Endothelial cell (in vitro differentiated cells): ENCODE data around the gene PGAM1. TPM values are rescaled to one million over a fixed set of nuclear protein-coding genes. Genes with fewer than 3 reads are reported as not detected.

Experiments used
- DNase-seq: peaks from one replicate; pipeline ENCODE4 v3.0.0; 2021; ENCODE audit warnings: low spot score
- H3K27ac Mint-ChIP-seq: one replicate; pipeline ENCODE4 v1.8.0; 2021; ENCODE audit warnings: mixed read lengths, inconsistent platforms; ENCODE audit not compliant: unreplicated experiment
- H3K27me3 Mint-ChIP-seq: one replicate; pipeline ENCODE4 v1.8.0; 2021; ENCODE audit warnings: mild to moderate bottlenecking, moderate library complexity, mixed read lengths, inconsistent platforms; ENCODE audit not compliant: unreplicated experiment
- H3K36me3 Mint-ChIP-seq: one replicate; pipeline ENCODE4 v1.8.0; 2021; ENCODE audit warnings: mild to moderate bottlenecking, low read depth, mixed read lengths, inconsistent platforms; ENCODE audit not compliant: unreplicated experiment
- H3K4me1 Mint-ChIP-seq: one replicate; pipeline ENCODE4 v1.8.0; 2021; ENCODE audit warnings: mild to moderate bottlenecking, mixed read lengths, inconsistent platforms; ENCODE audit not compliant: unreplicated experiment
- H3K4me3 Mint-ChIP-seq: one replicate; pipeline ENCODE4 v1.8.0; 2021; ENCODE audit warnings: mild to moderate bottlenecking, mixed read lengths, inconsistent platforms; ENCODE audit not compliant: unreplicated experiment
- H3K9me3 Mint-ChIP-seq: one replicate; pipeline ENCODE4 v1.8.0; 2021; ENCODE audit warnings: mixed read lengths, inconsistent platforms; ENCODE audit not compliant: unreplicated experiment
- CTCF ChIP-seq: fragments of 200-600 bp; sonication (generic); IDR thresholded peaks from one replicate; pipeline ENCODE4 v1.5.0; 2021; ENCODE audit warnings: antibody characterized with exemption; ENCODE audit not compliant: unreplicated experiment
- total RNA-seq: library from RNA; stranded (reverse); fragmentation: NEBNext Ultra II Directional; extraction: Animal tissue kit (Norgen Biotek cat#: 25700); gene quantifications from one replicate; pipeline ENCODE4 v1.2.1, GENCODE V29; 2021; ENCODE audit not compliant: unreplicated experiment

Gene PGAM1
- total RNA-seq, 1 donor from 2014 or later, result 291 TPM

GRCh38 chr10:97407211-97407951 lies 18.6 kb upstream of the PGAM1 start:
- DNase-seq, result peak; percentile 68
- peak; percentile 77 for TF ChIP-seq CTCF
- no peaks in the 10 kb centered on the region for H3K9me3 Mint-ChIP-seq

GRCh38 chr10:97407952-97408248 lies 18.1 kb upstream of the PGAM1 start:
- Mint-ChIP-seq H3K4me3 (no peak overlapping the region), H3K27ac (peak overlapping the region; percentile 48)
- TF ChIP-seq CTCF, result no peak

More at GRCh38 chr10:97407211-97407951, 18.6 kb upstream of the PGAM1 start:
- Mint-ChIP-seq H3K36me3 (no peaks in the 10 kb centered on the region), H3K27ac (peak overlapping the region; percentile 48), H3K27me3 (peaks cover 1% of the 10 kb centered on the region), H3K4me3 (peak overlapping the region; percentile 56), H3K4me1 (peaks cover 9% of the 10 kb centered on the region)

DNA sequence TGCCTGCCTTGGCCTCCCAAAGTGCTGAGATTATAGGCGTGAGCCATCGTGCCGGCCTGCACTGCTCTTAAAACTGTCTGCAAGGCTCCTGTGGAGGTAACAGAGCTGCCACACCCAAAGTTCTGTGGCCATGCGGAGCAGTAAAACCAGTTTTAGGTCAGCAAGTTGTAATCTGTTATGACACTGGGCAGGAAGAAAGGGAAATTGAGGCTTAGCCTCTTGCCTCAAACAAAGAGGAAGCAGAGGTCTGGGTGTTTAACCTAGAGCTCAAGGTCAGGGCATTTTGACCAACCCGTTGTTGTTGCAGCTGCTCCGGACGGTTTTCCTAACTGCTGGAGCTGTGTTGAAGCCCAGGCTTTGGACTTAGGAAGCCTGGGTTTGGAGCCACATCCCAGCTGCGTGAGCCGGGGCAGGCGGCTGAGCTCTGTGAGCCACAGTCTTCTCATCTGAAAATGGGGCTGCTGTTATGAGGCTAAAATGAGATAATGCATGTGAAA lies 17.4 kb upstream of the PGAM1 start:
- H3K4me1 Mint-ChIP-seq, result peaks cover 9% of the 10 kb centered on the region
- peaks cover 1% of the 10 kb centered on the region for H3K27me3 Mint-ChIP-seq
- no peaks in the 10 kb centered on the region for H3K36me3 Mint-ChIP-seq
- H3K9me3 Mint-ChIP-seq, result no peaks in the 10 kb centered on the region
- no peak for DNase-seq
- TF ChIP-seq CTCF, result no peak
- no peak overlapping the region for H3K27ac Mint-ChIP-seq
- H3K4me3 Mint-ChIP-seq, result no peak overlapping the region

More at GRCh38 chr10:97407952-97408248, 18.1 kb upstream of the PGAM1 start:
- DNase-seq, result no peak
- Mint-ChIP-seq H3K36me3 (no peaks in the 10 kb centered on the region), H3K9me3 (no peaks in the 10 kb centered on the region), H3K27me3 (peaks cover 1% of the 10 kb centered on the region), H3K4me1 (peaks cover 9% of the 10 kb centered on the region)

- DNase-seq, result no peak
- Mint-ChIP-seq H3K27me3 (peaks cover 1% of the 10 kb centered on the region), H3K9me3 (no peaks in the 10 kb centered on the region), H3K36me3 (no peaks in the 10 kb centered on the region), H3K27ac (no peak overlapping the region), H3K4me3 (no peak overlapping the region), H3K4me1 (peaks cover 8% of the 10 kb centered on the region)
- no peak for TF ChIP-seq CTCF
These were observed 14.6 kb upstream of the PGAM1 start for GRCh38 chr10:97411406-97411805.

DNA sequence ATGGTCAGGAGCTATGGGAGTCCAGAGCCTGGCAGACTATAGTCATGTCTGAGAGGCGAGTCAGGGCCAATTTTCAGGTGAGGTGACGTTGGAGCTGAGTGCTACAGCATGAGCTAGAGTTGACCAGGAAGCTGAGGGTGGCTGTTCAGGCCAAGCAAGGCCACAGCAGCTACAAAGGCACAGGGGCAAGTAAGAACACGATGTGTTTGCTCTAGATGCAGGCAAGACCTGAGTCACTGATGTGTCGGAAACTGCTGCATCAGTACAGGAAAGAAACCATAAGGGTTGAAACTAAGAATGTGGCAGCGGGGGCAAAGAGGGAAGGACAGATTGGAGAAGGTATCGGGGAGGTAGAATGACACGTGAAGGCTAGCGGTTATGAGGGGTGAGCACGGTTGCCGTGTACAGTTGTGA lies 13.1 kb upstream of the PGAM1 start:
- Mint-ChIP-seq H3K27ac (no peak overlapping the region), H3K27me3 (peaks cover 3% of the 10 kb centered on the region), H3K4me3 (no peak overlapping the region), H3K36me3 (no peaks in the 10 kb centered on the region), H3K4me1 (peaks cover 10% of the 10 kb centered on the region), H3K9me3 (no peaks in the 10 kb centered on the region)
- DNase-seq, result no peak
- no peak for TF ChIP-seq CTCF
